DOHH2 (cell line): Measurements from ENCODE around the gene PSMC1.

Experiments
- EZH2phosphoT487 ChIP-seq: fragments of 200-600 bp; sonication (generic); IDR thresholded peaks from 2 replicates; pipeline ENCODE4 v1.6.1; 2017; ENCODE audit warnings: borderline replicate concordance, mild to moderate bottlenecking, antibody characterized with exemption, low read length, moderate library complexity, mixed read lengths
- TF ChIP-seq, protein P1 (sequence below): fragments of 200-600 bp; sonication (generic); IDR thresholded peaks from one replicate; pipeline ENCODE4 v1.5.1; 2014; ENCODE audit warnings: antibody characterized with exemption, mild to moderate bottlenecking, low read depth, low read length; ENCODE audit not compliant: poor library complexity, severe bottlenecking

DNA sequence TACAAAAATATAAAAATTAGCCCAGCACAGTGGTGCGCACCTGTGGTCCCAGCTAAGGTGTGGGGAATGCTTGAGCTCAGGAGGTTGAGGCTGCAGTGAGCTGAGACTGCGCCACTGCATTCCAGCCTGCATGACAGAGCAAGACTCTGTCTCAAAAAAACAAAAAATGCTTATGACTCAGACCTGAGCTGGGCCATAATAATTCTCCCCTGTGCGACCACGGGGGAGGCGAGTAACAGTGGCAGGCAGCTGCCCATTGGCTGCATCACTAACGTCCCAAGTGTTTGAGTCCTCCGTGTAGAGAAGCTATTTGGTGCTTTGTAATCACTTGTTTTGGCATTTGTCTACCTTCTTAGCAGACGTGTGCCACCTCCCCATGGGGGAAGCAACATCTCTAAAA lies 24.9 kb downstream of the PSMC1 start:
- TF ChIP-seq, protein P1, sequence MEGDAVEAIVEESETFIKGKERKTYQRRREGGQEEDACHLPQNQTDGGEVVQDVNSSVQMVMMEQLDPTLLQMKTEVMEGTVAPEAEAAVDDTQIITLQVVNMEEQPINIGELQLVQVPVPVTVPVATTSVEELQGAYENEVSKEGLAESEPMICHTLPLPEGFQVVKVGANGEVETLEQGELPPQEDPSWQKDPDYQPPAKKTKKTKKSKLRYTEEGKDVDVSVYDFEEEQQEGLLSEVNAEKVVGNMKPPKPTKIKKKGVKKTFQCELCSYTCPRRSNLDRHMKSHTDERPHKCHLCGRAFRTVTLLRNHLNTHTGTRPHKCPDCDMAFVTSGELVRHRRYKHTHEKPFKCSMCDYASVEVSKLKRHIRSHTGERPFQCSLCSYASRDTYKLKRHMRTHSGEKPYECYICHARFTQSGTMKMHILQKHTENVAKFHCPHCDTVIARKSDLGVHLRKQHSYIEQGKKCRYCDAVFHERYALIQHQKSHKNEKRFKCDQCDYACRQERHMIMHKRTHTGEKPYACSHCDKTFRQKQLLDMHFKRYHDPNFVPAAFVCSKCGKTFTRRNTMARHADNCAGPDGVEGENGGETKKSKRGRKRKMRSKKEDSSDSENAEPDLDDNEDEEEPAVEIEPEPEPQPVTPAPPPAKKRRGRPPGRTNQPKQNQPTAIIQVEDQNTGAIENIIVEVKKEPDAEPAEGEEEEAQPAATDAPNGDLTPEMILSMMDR: no peak
- TF ChIP-seq EZH2phosphoT487: no peak
